H1 (cell line): ENCODE measurements around the gene CD7. TPM values are rescaled to one million over a fixed set of nuclear protein-coding genes. Genes with fewer than 3 reads are reported as not detected.

Experiments
- CTCF ChIA-PET: fragments of 300-600 bp; sonication (Branson Sonifier 250); formaldehyde crosslinking; loops from one replicate; lab custom pipeline; 2021; ENCODE audit not compliant: partially characterized antibody; lab: Charles Lee
- POLR2A ChIA-PET: fragments of 300-600 bp; sonication (Branson Sonifier 250); formaldehyde crosslinking; loops from one replicate; lab custom pipeline; 2021; ENCODE audit warnings: inconsistent platforms; ENCODE audit not compliant: partially characterized antibody; lab: Charles Lee
- DNase-seq, 2 experiments: peaks; one replicate each; pipeline versions ENCODE4 v3.0.0 to v3.0.0-alpha.2; 2010 to 2022; ENCODE audit warnings: low spot score in 2 of 2, low read depth in 1 of 2, mixed read lengths in 1 of 2
- FAIRE-seq: peaks from 2 replicates; lab custom pipeline; 2011; peaks lifted over from hg19 to GRCh38; lab: Jason Lieb, UNC
- H2AFZ ChIP-seq: 2 replicates; pipeline ENCODE4 v1.8.1; 2012; ENCODE audit warnings: low read length, inconsistent platforms
- H2AK5ac ChIP-seq: 2 replicates; pipeline ENCODE4 v1.6.1; 2013; ENCODE audit warnings: low read depth, low read length
- H2BK120ac ChIP-seq: replicated peaks from 2 replicates; pipeline ENCODE3; 2013; ENCODE audit warnings: low read depth, low read length, inconsistent platforms
- H2BK12ac ChIP-seq: 2 replicates; pipeline ENCODE4 v1.6.1; 2013; ENCODE audit warnings: low read depth, low read length
- H2BK15ac ChIP-seq: 2 replicates; pipeline ENCODE4 v1.6.1; 2013; ENCODE audit warnings: low read length
- H2BK20ac ChIP-seq: 2 replicates; pipeline ENCODE4 v1.6.1; 2013; ENCODE audit warnings: low read length
- H2BK5ac ChIP-seq: 2 replicates; pipeline ENCODE4 v1.6.1; 2013; ENCODE audit warnings: low read depth, low read length
- H3K14ac ChIP-seq: 2 replicates; pipeline ENCODE4 v1.6.1; 2013; ENCODE audit warnings: inconsistent platforms; ENCODE audit not compliant: insufficient read length
- H3K18ac ChIP-seq: 2 replicates; pipeline ENCODE4 v1.6.1; 2013; ENCODE audit warnings: low read length; ENCODE audit errors: extremely low read depth
- H3K23ac ChIP-seq: 2 replicates; pipeline ENCODE4 v1.6.1; 2013; ENCODE audit warnings: inconsistent platforms; ENCODE audit not compliant: insufficient read length
- H3K23me2 ChIP-seq: 2 replicates; pipeline ENCODE4 v1.6.1; 2013; ENCODE audit warnings: low read depth, low read length
- H3K27ac ChIP-seq: 2 replicates; pipeline ENCODE4 v1.6.1; 2011; ENCODE audit warnings: low read depth, low read length, inconsistent platforms
- H3K27me3 ChIP-seq, 4 experiments: replicated peaks in 1 of 4; 1 replicate in 1 of 4; 2 replicates in 3 of 4; pipeline versions ENCODE4 v1.6.1 to v1.8.1; 2011 to 2013; ENCODE audit warnings: low read length in 3 of 4, mild to moderate bottlenecking in 3 of 4, inconsistent platforms in 2 of 4, mixed read lengths in 2 of 4, moderate library complexity in 1 of 4; ENCODE audit not compliant: control insufficient read depth in 3 of 4, insufficient read depth in 3 of 4; ENCODE audit errors: extremely low read depth in 1 of 4
- H3K36me3 ChIP-seq, 4 experiments: 2 replicates each; pipeline versions ENCODE4 v1.6.1 to v1.8.1; 2011 to 2013; ENCODE audit warnings: mild to moderate bottlenecking in 4 of 4, low read length in 3 of 4, moderate library complexity in 2 of 4, control low read depth in 1 of 4, inconsistent platforms in 1 of 4; ENCODE audit not compliant: insufficient read depth in 4 of 4, control insufficient read depth in 2 of 4
- H3K4ac ChIP-seq: replicated peaks from 2 replicates; pipeline ENCODE3; 2013; ENCODE audit warnings: low read length, low read depth, mixed read lengths, inconsistent platforms; ENCODE audit not compliant: insufficient read length
- H3K4me1 ChIP-seq, 4 experiments: replicated peaks in 1 of 4; 1 replicate in 1 of 4; 2 replicates in 3 of 4; pipeline versions ENCODE4 v1.6.1 to v1.8.1; 2011 to 2013; ENCODE audit warnings: low read length in 3 of 4, inconsistent platforms in 2 of 4, mixed read lengths in 1 of 4; ENCODE audit not compliant: insufficient read depth in 4 of 4, control insufficient read depth in 3 of 4
- H3K4me2 ChIP-seq, 2 experiments: 2 replicates each; pipeline versions ENCODE4 v1.6.1 to v1.8.1; 2011 to 2013; ENCODE audit warnings: low read depth in 2 of 2, low read length in 2 of 2, control low read depth in 1 of 2, inconsistent platforms in 1 of 2, mild to moderate bottlenecking in 1 of 2; ENCODE audit not compliant: insufficient read depth in 1 of 2
- H3K4me3 ChIP-seq, 4 experiments: fragments of 200-600, 300-600 bp in 1 of 4; sonication (generic), shearing (Covaris generic), sonication (Bioruptor Twin) in 1 of 4; 2 replicates each; pipeline versions ENCODE4 v1.5.1 to v1.8.1; 2011 to 2016; ENCODE audit warnings: low read length in 4 of 4, low read depth in 3 of 4, control low read depth in 2 of 4, inconsistent platforms in 2 of 4, mild to moderate bottlenecking in 2 of 4, mixed read lengths in 1 of 4, moderate library complexity in 1 of 4; ENCODE audit not compliant: insufficient read depth in 2 of 4; ENCODE audit errors: extremely low read depth in 1 of 4
- H3K56ac ChIP-seq: replicated peaks from 2 replicates; pipeline ENCODE3; 2013; ENCODE audit warnings: low read depth, mild to moderate bottlenecking, mixed read lengths, low read length, inconsistent platforms; ENCODE audit not compliant: insufficient read length
- H3K79me1 ChIP-seq: 2 replicates; pipeline ENCODE4 v1.6.1; 2013; ENCODE audit warnings: low read depth, low read length, control low read depth
- H3K79me2 ChIP-seq, 2 experiments: 2 replicates each; pipeline versions ENCODE4 v1.6.1 to v1.8.1; 2012 to 2013; ENCODE audit warnings: low read length in 2 of 2, mild to moderate bottlenecking in 2 of 2, inconsistent platforms in 1 of 2; ENCODE audit not compliant: insufficient read depth in 2 of 2, control insufficient read depth in 1 of 2
- H3K9ac ChIP-seq, 4 experiments: replicated peaks in 1 of 4; 1 replicate in 1 of 4; 2 replicates in 3 of 4; pipeline versions ENCODE4 v1.6.1 to v1.8.1; 2011 to 2013; ENCODE audit warnings: low read depth in 3 of 4, low read length in 3 of 4, control low read depth in 2 of 4, mild to moderate bottlenecking in 2 of 4, moderate library complexity in 2 of 4, inconsistent platforms in 1 of 4; ENCODE audit errors: extremely low read depth in 1 of 4
- H3K9me3 ChIP-seq, 2 experiments: 2 replicates each; pipeline versions ENCODE4 v1.6.1 to v1.8.1; 2012 to 2013; ENCODE audit warnings: mild to moderate bottlenecking in 2 of 2, moderate library complexity in 2 of 2, control low read depth in 1 of 2, inconsistent platforms in 1 of 2, low read depth in 1 of 2, low read length in 1 of 2, mixed read lengths in 1 of 2; ENCODE audit not compliant: insufficient read depth in 2 of 2
- H4K20me1 ChIP-seq, 2 experiments: replicated peaks in 1 of 2; 2 replicates each; pipeline versions ENCODE3 to v1.8.1; 2011 to 2013; ENCODE audit warnings: inconsistent platforms in 2 of 2, low read length in 2 of 2, mild to moderate bottlenecking in 1 of 2; ENCODE audit not compliant: insufficient read depth in 2 of 2, control insufficient read depth in 1 of 2
- H4K5ac ChIP-seq: 2 replicates; pipeline ENCODE4 v1.6.1; 2013; ENCODE audit warnings: low read length, low read depth, mixed read lengths, inconsistent platforms; ENCODE audit not compliant: insufficient read length
- H4K8ac ChIP-seq: 2 replicates; pipeline ENCODE4 v1.8.0; 2013; ENCODE audit warnings: mild to moderate bottlenecking, moderate library complexity, low read length, inconsistent platforms; ENCODE audit not compliant: insufficient read depth; ENCODE audit errors: extremely low read depth
- H4K91ac ChIP-seq: replicated peaks from 2 replicates; pipeline ENCODE3; 2013; ENCODE audit warnings: low read length, mixed read lengths, inconsistent platforms; ENCODE audit not compliant: insufficient read length
- CBX8 ChIP-seq: fragments of 300-800, 300-1000 bp; sonication (generic); IDR thresholded peaks from 2 replicates; pipeline ENCODE4 v1.7.1; 2016; ENCODE audit warnings: low read depth, low read length, borderline replicate concordance
- GABPA ChIP-seq: IDR thresholded peaks from 2 replicates; pipeline ENCODE4 v1.6.1; 2011; ENCODE audit warnings: mild to moderate bottlenecking, low read length, moderate library complexity, borderline replicate concordance; ENCODE audit not compliant: insufficient read depth
- JUND ChIP-seq: IDR thresholded peaks from 2 replicates; pipeline ENCODE4 v1.6.1; 2011; ENCODE audit warnings: mild to moderate bottlenecking, improper control_type of control experiment, low read length
- NANOG ChIP-seq: IDR thresholded peaks from 2 replicates; pipeline ENCODE4 v1.6.1; 2011; ENCODE audit warnings: low read length, low read depth, mild to moderate bottlenecking, inconsistent platforms; ENCODE audit not compliant: insufficient read depth, poor library complexity, severe bottlenecking
- POLR2A ChIP-seq, 2 experiments: IDR thresholded peaks; 1 replicate in 1 of 2; 2 replicates in 1 of 2; pipeline ENCODE4 v1.6.1; 2011; ENCODE audit warnings: low read depth in 2 of 2, low read length in 2 of 2, mild to moderate bottlenecking in 2 of 2; ENCODE audit errors: control extremely low read depth in 1 of 2
- POU5F1 ChIP-seq: IDR thresholded peaks from 2 replicates; pipeline ENCODE4 v1.6.1; 2011; ENCODE audit warnings: low read depth, mild to moderate bottlenecking, low read length, moderate library complexity
- RFX5 ChIP-seq: IDR thresholded peaks from 2 replicates; pipeline ENCODE4 v1.6.1; 2011; ENCODE audit warnings: low read depth, low read length, improper control_type of control experiment, borderline replicate concordance
- SIX5 ChIP-seq: IDR thresholded peaks from 2 replicates; pipeline ENCODE4 v1.6.1; 2011; ENCODE audit warnings: mild to moderate bottlenecking, low read depth, low read length
- TBP ChIP-seq: IDR thresholded peaks from 2 replicates; pipeline ENCODE4 v1.6.1; 2011; ENCODE audit warnings: low read depth, low read length, improper control_type of control experiment
- WGBS, 2 experiments: shearing (Covaris generic) in 1 of 2; methylation state at CpG; one replicate each; pipeline versions ENCODE4 v1.1.6 to v1.1.7; 2013 to 2015; ENCODE audit warnings: low lambda C conversion rate in 2 of 2, mixed read lengths in 2 of 2, inconsistent platforms in 1 of 2, low coverage in 1 of 2, missing lambda C conversion rate in 1 of 2; ENCODE audit not compliant: insufficient replicate concordance in 2 of 2, insufficient coverage in 1 of 2, insufficient read length in 1 of 2; ENCODE audit errors: extremely low coverage in 1 of 2, missing lambda C conversion rate in 1 of 2; 5-methylcytosine and 5-hydroxymethylcytosine counted together
- polyA plus RNA-seq, 7 experiments: library from polyadenylated mRNA; depleted of rRNA in 3 of 7; stranded (reverse) in 5 of 7; unstranded in 2 of 7; fragments of >200 nt in 5 of 7; fragments of 200-250 nt in 2 of 7; gene quantifications; 1 replicate in 5 of 7; 2 replicates in 1 of 7; 4 replicates in 1 of 7; pipeline versions ENCODE4 v1.2.1 to v1.2.3, GENCODE V29; 2011 to 2013; ENCODE audit warnings: missing spikeins in 2 of 7, mixed read lengths in 2 of 7
- total RNA-seq: library from RNA; stranded (reverse); fragmentation: NEBNext Ultra II Directional; extraction: Animal tissue kit (Norgen Biotek cat#: 25700); gene quantifications from 2 replicates; pipeline ENCODE4 v1.2.1, GENCODE V29; 2021

The CD7 gene
- total and polyA plus RNA-seq, 2 of the 8 experiments (the other 6 are each of a cell fraction or from before 2014, with no cell fraction given): 0.83 to 0.86 TPM

- FAIRE-seq (no peak), DNase-seq (no peak)
- no peak overlapping the region for H3K27ac ChIP-seq
- no peak overlapping the region for H3K4me3 ChIP-seq
- 83% methylated on average over 25 of the region's 25 CpGs; no CpG with 5 or more reads in 1 of the 2 experiments for WGBS, 2 experiments
- no peak overlapping the region for H3K14ac ChIP-seq
- no peak overlapping the region for H2AFZ ChIP-seq
- ChIA-PET POLR2A (interaction anchor here (0.6 kb wide), 1 partner anchor 39 kb away, joined by 3 read pairs; no protein-coding TSS in a partner anchor), CTCF (interaction anchor here (1.0 to 1.9 kb wide), 6 partner anchors 10 to 97 kb away, joined by 3 to 9 read pairs (median 4); partner anchors contain the start of gene CD7)
- H4K20me1 ChIP-seq: no peaks in the 10 kb centered on the region
- no peak overlapping the region for H3K18ac ChIP-seq
- H3K4ac ChIP-seq: no peak overlapping the region
- H2BK12ac ChIP-seq: no peak overlapping the region
- H3K9ac ChIP-seq: no peak overlapping the region
- H4K8ac ChIP-seq: no peak overlapping the region; the same call in 1 of the 2 replicates
- H3K23me2 ChIP-seq: peaks cover 8% of the 10 kb centered on the region
- H4K91ac ChIP-seq: no peak overlapping the region
- H3K56ac ChIP-seq: no peak overlapping the region
- peaks cover 28 to 52% (median 50%) of the 10 kb centered on the region in 4 experiments for H3K27me3 ChIP-seq
- H3K23ac ChIP-seq: no peak overlapping the region
- H2BK120ac ChIP-seq: no peak overlapping the region
- no peaks in the 10 kb centered on the region for H3K79me2 ChIP-seq
- H2AK5ac ChIP-seq: no peak overlapping the region
- no peak overlapping the region for H2BK20ac ChIP-seq
- H3K4me1 ChIP-seq: peaks cover 0 to 36% (median 24%) of the 10 kb centered on the region in 4 experiments; a peak in 6 of 7 replicates
- no peak for TF ChIP-seq JUND
- TF ChIP-seq POU5F1: no peak
- no peak for TF ChIP-seq NANOG
- TF ChIP-seq SIX5: no peak
- TF ChIP-seq POLR2A (IDR thresholded peaks at IDR 0.05; ENCODE audit: control extremely low read depth in 1 of 2, low read depth in 2 of 2, low read length in 2 of 2): no peak
- no peak for TF ChIP-seq CBX8
- TF ChIP-seq TBP: no peak
- TF ChIP-seq GABPA: no peak
- TF ChIP-seq RFX5: no peak
- no peak overlapping the region for H3K4me2 ChIP-seq
- no peaks in the 10 kb centered on the region for H3K9me3 ChIP-seq
- no peak overlapping the region for H2BK5ac ChIP-seq
- H2BK15ac ChIP-seq: no peak overlapping the region
- H4K5ac ChIP-seq: no peak overlapping the region
- H3K36me3 ChIP-seq: no peaks in the 10 kb centered on the region
- no peaks in the 10 kb centered on the region for H3K79me1 ChIP-seq
These were observed 14.0 kb upstream of the CD7 start for GRCh38 chr17:82331345-82331939.
